ENCODE measurements around the gene KLRK1.
"Not testable (repeated sequence)": the region's sequence is repeated elsewhere in the genome, so short reads cannot be mapped to it uniquely, and the experiment has no call there.

Gene KLRK1

GRCh38 chr12:10362325-10362724 is 27.5 kb downstream of the KLRK1 start:
- TF ChIP-seq CTCF (IDR thresholded peaks at IDR 0.05; ENCODE audit: low read depth, low read length): no peak
- no peak for DNase-seq (ENCODE audit: extremely low read depth, low read depth)

GRCh38 chr12:10361622-10362021 is 28.2 kb downstream of the KLRK1 start:
- DNase-seq (ENCODE audit: extremely low read depth, low read depth): no peak
- TF ChIP-seq CTCF (IDR thresholded peaks at IDR 0.05; ENCODE audit: low read depth, low read length): no peak

- no peak for TF ChIP-seq CTCF (IDR thresholded peaks at IDR 0.05; ENCODE audit: low read depth, low read length)
- no peak for DNase-seq (ENCODE audit: extremely low read depth, low read depth)
Observed at GRCh38 chr12:10361084-10361483, 28.8 kb downstream of the KLRK1 start.

GRCh38 chr12:10358969-10359368 is 30.9 kb downstream of the KLRK1 start:
- no peak for TF ChIP-seq CTCF (IDR thresholded peaks at IDR 0.05; ENCODE audit: low read depth, low read length)
- no peak for DNase-seq (ENCODE audit: extremely low read depth, low read depth)

- no peak for DNase-seq (ENCODE audit: extremely low read depth, low read depth)
Observed at GRCh38 chr12:10358131-10358530, 31.7 kb downstream of the KLRK1 start.

GRCh38 chr12:10354502-10354901 is 35.3 kb downstream of the KLRK1 start:
- TF ChIP-seq CTCF (IDR thresholded peaks at IDR 0.05; ENCODE audit: low read depth, low read length): no peak
- no peak for DNase-seq (ENCODE audit: extremely low read depth, low read depth)

More at GRCh38 chr12:10358131-10358530, 31.7 kb downstream of the KLRK1 start:
- no peak for TF ChIP-seq CTCF (IDR thresholded peaks at IDR 0.05; ENCODE audit: low read depth, low read length)

- DNase-seq (ENCODE audit: extremely low read depth, low read depth): no peak
- TF ChIP-seq CTCF (IDR thresholded peaks at IDR 0.05; ENCODE audit: low read depth, low read length): no peak
Observed at GRCh38 chr12:10354071-10354470, 35.8 kb downstream of the KLRK1 start.

GRCh38 chr12:10351457-10351856 is 38.4 kb downstream of the KLRK1 start:
- DNase-seq (ENCODE audit: extremely low read depth, low read depth): not testable (repeated sequence)
